HG03520 (cell line): ENCODE results near the gene PCDHGB5.
A peak's percentile ranks its signal among the peaks of the same experiment; 100 is the strongest.
"Not testable (repeated sequence)": the region's sequence is repeated elsewhere in the genome, so short reads cannot be mapped to it uniquely, and the experiment has no call there.

ENCODE experiments used
- ATAC-seq: cut with Tn5 transposase; IDR thresholded peaks from one replicate; pipeline ENCODE4 v1.9.1; 2021; ENCODE audit warnings: mild to moderate bottlenecking, moderate library complexity; ENCODE audit not compliant: unreplicated experiment

The PCDHGB5 gene

GRCh38 chr5:141375444-141376155 lies 22.1 kb upstream of the PCDHGB5 start:
- not testable (repeated sequence) for ATAC-seq

DNA sequence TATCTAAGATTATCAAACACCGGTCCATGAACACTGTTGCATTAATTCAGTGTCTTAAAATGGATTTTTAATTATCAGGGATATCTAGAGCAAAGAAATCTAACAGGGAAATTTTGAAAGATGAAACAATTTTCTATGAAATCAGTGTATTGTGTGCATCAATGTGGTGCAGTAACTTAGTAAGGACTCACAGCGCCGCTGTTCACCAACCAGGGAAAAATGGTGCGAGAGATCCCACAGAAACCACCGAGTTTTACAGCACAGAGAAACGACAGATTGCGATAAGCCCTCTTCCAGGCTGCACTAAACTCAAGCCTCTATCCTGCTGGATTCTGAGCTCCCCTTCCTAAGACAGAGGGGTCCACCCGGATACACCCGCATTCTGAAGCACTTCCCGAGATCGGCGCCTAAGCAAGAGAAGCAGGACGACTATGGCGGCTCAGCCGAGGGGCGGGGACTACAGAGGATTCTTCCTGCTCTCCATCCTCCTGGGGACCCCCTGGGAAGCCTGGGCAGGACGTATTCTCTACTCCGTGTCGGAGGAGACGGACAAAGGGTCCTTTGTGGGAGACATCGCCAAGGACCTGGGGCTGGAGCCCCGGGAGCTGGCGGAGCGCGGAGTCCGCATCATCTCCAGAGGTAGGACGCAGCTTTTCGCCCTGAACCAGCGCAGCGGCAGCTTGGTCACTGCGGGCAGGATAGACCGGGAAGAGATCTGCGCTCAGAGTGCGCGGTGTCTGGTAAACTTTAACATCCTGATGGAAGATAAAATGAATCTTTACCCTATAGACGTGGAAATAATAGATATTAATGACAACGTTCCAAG lies 15.1 kb upstream of the PCDHGB5 start, which contains the start of gene PCDHGA7:
Gene PCDHGA7, plus strand, starts transcription at position 274 of the 826 bp plus-strand sequence. Its CDS starts 158 bp downstream, at position 432.
- ATAC-seq, result peak; percentile 73

GRCh38 chr5:141383345-141383744 lies 14.4 kb upstream of the PCDHGB5 start:
- no peak for ATAC-seq

GRCh38 chr5:141384471-141385267 lies 13.1 kb upstream of the PCDHGB5 start:
- ATAC-seq, result no peak

DNA sequence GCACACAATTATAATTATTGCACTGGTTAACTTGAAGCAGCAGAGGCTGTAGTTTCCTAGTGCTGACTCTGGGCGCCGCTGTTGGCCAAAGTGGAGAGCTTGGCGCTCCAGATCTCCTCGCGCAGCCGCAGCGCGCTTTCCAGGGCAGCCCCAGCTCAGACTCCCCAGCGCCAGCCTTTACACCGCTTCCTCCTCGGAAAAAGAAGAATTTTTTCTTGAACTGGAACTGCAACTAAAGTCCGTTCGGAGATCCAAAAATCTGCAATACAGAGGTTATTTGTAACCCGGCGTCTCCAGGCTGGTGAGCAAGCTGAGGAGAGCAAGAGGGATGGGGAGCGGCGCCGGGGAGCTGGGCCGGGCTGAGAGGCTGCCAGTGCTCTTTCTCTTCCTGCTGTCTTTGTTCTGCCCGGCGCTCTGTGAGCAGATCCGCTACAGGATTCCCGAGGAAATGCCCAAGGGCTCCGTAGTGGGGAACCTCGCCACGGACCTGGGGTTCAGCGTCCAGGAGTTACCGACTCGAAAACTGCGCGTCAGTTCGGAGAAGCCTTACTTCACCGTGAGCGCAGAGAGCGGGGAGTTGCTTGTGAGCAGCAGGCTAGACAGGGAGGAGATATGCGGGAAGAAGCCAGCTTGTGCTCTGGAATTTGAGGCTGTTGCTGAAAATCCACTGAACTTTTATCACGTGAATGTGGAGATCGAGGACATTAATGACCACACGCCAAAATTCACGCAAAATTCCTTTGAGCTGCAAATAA lies 10.0 kb upstream of the PCDHGB5 start, which contains the start of gene PCDHGB4:
Gene PCDHGB4, plus strand, starts transcription at position 142 of the 755 bp plus-strand sequence. Its CDS starts 187 bp downstream, at position 329.
- ATAC-seq, result peak; percentile 54

DNA sequence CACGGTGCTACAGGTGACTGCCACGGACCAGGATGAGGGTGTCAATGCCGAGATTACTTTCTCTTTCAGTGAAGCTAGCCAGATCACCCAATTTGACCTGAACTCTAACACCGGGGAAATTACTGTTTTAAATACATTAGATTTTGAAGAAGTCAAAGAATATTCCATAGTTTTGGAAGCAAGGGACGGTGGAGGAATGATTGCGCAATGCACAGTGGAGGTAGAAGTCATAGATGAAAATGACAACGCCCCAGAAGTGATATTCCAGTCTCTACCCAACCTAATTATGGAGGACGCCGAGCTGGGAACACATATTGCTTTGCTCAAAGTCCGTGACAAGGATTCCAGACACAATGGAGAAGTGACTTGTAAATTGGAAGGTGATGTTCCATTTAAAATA lies 9.1 kb upstream of the PCDHGB5 start:
- ATAC-seq, result no peak

GRCh38 chr5:141389153-141390042 lies 8.3 kb upstream of the PCDHGB5 start:
- no peak for ATAC-seq

GRCh38 chr5:141392429-141393198 lies 5.1 kb upstream of the PCDHGB5 start, which contains the start of gene PCDHGA8:
Gene PCDHGA8 (plus strand): TSS chr5:141392633. CDS start chr5:141392814, 181 bp downstream.
- ATAC-seq, result no peak

DNA sequence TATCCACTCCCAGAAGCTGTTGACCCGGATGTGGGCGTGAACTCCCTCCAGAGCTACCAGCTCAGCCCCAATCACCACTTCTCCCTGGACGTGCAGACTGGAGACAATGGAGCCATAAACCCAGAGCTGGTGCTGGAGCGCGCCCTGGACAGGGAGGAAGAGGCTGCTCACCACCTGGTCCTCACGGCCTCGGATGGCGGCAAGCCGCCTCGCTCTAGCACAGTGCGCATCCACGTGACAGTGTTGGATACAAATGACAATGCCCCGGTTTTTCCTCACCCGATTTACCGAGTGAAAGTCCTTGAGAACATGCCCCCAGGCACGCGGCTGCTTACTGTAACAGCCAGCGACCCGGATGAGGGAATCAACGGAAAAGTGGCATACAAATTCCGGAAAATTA lies 4.5 kb upstream of the PCDHGB5 start:
- ATAC-seq, result no peak

DNA sequence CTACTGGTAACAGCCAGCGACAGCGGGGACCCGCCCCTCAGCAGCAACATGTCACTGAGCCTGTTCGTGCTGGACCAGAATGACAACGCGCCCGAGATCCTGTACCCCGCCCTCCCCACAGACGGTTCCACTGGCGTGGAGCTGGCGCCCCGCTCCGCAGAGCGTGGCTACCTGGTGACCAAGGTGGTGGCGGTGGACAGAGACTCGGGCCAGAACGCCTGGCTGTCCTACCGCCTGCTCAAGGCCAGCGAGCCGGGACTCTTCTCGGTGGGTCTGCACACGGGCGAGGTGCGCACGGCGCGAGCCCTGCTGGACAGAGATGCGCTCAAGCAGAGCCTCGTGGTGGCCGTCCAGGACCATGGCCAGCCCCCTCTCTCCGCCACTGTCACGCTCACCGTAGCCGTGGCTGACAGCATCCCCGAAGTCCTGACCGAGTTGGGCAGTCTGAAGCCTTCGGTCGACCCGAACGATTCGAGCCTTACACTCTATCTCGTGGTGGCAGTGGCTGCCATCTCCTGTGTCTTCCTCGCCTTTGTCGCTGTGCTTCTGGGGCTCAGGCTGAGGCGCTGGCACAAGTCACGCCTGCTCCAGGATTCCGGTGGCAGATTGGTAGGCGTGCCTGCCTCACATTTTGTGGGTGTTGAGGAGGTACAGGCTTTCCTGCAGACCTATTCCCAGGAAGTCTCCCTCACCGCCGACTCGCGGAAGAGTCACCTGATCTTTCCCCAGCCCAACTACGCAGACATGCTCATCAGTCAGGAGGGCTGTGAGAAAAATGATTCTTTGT lies 3.2 kb upstream of the PCDHGB5 start:
- ATAC-seq, result not testable (repeated sequence)

GRCh38 chr5:141398608-141399007 lies 861 bp downstream of the PCDHGB5 start:
- no peak for ATAC-seq

GRCh38 chr5:141399555-141400258 lies 2.0 kb downstream of the PCDHGB5 start:
- no peak for ATAC-seq

- ATAC-seq, result no peak
These were observed 5.0 kb downstream of the PCDHGB5 start, which contains the start of gene PCDHGA9 for GRCh38 chr5:141402553-141403243. Gene PCDHGA9 (plus strand): TSS chr5:141402778. CDS start chr5:141402953, 175 bp downstream.

DNA sequence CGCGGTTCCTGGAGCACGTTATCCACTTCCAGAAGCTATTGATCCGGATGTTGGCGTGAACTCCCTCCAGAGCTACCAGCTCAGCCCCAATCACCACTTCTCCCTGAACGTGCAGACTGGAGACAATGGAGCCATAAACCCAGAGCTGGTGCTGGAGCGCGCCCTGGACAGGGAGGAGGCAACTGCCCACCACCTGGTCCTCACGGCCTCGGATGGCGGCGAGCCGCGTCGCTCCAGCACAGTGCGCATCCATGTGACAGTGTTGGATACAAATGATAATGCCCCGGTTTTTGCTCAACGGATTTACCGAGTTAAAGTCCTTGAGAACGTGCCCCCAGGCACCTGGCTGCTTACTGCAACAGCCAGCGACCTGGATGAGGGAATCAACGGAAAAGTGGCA lies 5.6 kb downstream of the PCDHGB5 start:
- ATAC-seq, result no peak

DNA sequence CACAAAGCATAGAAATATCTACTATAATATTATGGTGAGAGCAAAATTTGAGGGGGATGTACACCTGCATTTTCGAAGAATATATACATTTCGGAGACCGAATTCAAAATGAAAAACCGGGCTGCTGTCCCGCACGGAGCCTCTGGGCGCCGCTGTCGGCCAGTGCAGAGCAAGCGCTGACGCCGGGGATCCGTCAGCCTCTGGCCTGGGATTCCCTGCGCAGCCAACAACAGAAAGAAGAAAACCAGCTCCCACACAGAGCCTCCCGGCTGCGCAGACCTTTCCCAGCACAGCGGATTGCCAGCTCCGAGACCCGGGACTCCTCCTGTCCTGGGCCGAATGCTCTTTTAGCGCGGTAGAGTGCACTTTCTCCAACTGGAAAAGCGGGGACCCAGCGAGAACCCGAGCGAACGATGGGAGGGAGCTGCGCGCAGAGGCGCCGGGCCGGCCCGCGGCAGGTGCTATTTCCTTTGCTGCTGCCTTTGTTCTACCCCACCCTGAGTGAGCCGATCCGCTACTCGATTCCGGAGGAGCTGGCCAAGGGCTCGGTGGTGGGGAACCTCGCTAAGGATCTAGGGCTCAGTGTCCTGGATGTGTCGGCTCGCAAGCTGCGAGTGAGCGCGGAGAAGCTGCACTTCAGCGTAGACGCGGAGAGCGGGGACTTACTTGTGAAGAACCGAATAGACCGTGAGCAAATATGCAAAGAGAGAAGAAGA lies 10.2 kb downstream of the PCDHGB5 start, which contains the start of gene PCDHGB6:
Gene PCDHGB6, plus strand, starts transcription at position 232 of the 716 bp plus-strand sequence. Its CDS starts 182 bp downstream, at position 414.
- not testable (repeated sequence) for ATAC-seq
